ENCODE results near the gene IRF2BP1. TPM values are rescaled to one million over a fixed set of nuclear protein-coding genes. Genes with fewer than 3 reads are reported as not detected.

The IRF2BP1 gene
- total and polyA plus RNA-seq, 2 of the 13 experiments (the other 11 are each of a cell fraction or from before 2014, with no cell fraction given): 4.3 to 14.3 TPM

GRCh38 chr19:45883586-45883880 lies 2.4 kb downstream of the IRF2BP1 start:
- Histone ChIP-seq H3K4me3 (replicated peaks in 1 of 3; ENCODE audit: insufficient read depth in 1 of 3, low read depth in 2 of 3, low read length in 3 of 3) (peak overlapping the region in 2 of 3 experiments; percentile 24 to 40; a peak in 2 of 6 replicates), H3K4me1 (ENCODE audit: insufficient read depth, low read length) (peaks cover 59% of the 10 kb centered on the region), H3K4me2 (ENCODE audit: low read depth, low read length) (peak overlapping the region; percentile 84), H3K9ac (ENCODE audit: insufficient read depth, low read depth, low read length) (peak overlapping the region; percentile 46; the same call in 1 of the 2 replicates), H2AFZ (ENCODE audit: low read length) (no peak overlapping the region), H3K27ac (ENCODE audit: extremely low read length, insufficient read depth, low read length) (no peak overlapping the region), H3K9me3 (ENCODE audit: low read length) (no peaks in the 10 kb centered on the region), H3K27me3 (ENCODE audit: control insufficient read depth in 1 of 2, insufficient read depth in 2 of 2, low read length in 2 of 2) (no peaks in the 10 kb centered on the region), H4K20me1 (ENCODE audit: insufficient read depth, low read length) (no peaks in the 10 kb centered on the region), H3K36me3 (replicated peaks in 1 of 2; ENCODE audit: control insufficient read depth in 1 of 2, insufficient read depth in 2 of 2, low read length in 2 of 2) (no peaks in the 10 kb centered on the region), H3K79me2 (ENCODE audit: insufficient read depth, low read length) (peaks cover 15% of the 10 kb centered on the region)
- ChIA-PET CTCF (ENCODE audit: low intra/inter-chr PET ratio, low total read pairs) (interaction anchor here (1.2 to 5.3 kb wide), 7 partner anchors 10 to 133 kb away, joined by 4 to 263 read pairs (median 5); partner anchors contain the start of genes FOXA3, MYPOP and SYMPK), POLR2A (interaction anchor here (10.3 kb wide), 1 partner anchor 15 kb away, joined by 388 read pairs; the partner anchor contains the start of genes FOXA3 and SYMPK)
- DNase-seq (ENCODE audit: low spot score): no peak
- BruUV-seq (replicated peaks): no TSS peak
- 0 out of 2 replicates have a peak, but pooled peaks have one; percentile 7 for TF ChIP-seq RELA (CRISPR knock-in tag; IDR thresholded peaks at IDR 0.05)
- TF ChIP-seq, protein P1, sequence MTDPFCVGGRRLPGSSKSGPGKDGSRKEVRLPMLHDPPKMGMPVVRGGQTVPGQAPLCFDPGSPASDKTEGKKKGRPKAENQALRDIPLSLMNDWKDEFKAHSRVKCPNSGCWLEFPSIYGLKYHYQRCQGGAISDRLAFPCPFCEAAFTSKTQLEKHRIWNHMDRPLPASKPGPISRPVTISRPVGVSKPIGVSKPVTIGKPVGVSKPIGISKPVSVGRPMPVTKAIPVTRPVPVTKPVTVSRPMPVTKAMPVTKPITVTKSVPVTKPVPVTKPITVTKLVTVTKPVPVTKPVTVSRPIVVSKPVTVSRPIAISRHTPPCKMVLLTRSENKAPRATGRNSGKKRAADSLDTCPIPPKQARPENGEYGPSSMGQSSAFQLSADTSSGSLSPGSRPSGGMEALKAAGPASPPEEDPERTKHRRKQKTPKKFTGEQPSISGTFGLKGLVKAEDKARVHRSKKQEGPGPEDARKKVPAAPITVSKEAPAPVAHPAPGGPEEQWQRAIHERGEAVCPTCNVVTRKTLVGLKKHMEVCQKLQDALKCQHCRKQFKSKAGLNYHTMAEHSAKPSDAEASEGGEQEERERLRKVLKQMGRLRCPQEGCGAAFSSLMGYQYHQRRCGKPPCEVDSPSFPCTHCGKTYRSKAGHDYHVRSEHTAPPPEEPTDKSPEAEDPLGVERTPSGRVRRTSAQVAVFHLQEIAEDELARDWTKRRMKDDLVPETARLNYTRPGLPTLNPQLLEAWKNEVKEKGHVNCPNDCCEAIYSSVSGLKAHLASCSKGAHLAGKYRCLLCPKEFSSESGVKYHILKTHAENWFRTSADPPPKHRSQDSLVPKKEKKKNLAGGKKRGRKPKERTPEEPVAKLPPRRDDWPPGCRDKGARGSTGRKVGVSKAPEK (CRISPR knock-in tag; IDR thresholded peaks at IDR 0.05; ENCODE audit: borderline replicate concordance): 0 out of 2 replicates have a peak, but pooled peaks have one; percentile 6
- TF ChIP-seq ZNF615 (CRISPR knock-in tag; IDR thresholded peaks at IDR 0.05; ENCODE audit: borderline replicate concordance): 0 out of 2 replicates have a peak, but pooled peaks have one; percentile 2
- TF ChIP-seq BRF2 (CRISPR knock-in tag; IDR thresholded peaks at IDR 0.05): 0 out of 2 replicates have a peak, but pooled peaks have one; percentile 7
- TF ChIP-seq ZBTB2 (CRISPR knock-in tag; IDR thresholded peaks at IDR 0.05; ENCODE audit: low read depth): peak; percentile 12; the same call in 1 of the 2 replicates
- 0 out of 2 replicates have a peak, but pooled peaks have one; percentile 0 for TF ChIP-seq ZBTB20 (CRISPR knock-in tag; IDR thresholded peaks at IDR 0.05; ENCODE audit: borderline replicate concordance, low read depth)
- TF ChIP-seq FOXP4 (CRISPR knock-in tag; IDR thresholded peaks at IDR 0.05): no peak
- no peak for TF ChIP-seq ZNF737 (CRISPR knock-in tag; IDR thresholded peaks at IDR 0.05; ENCODE audit: borderline replicate concordance)
- no peak for ATAC-seq
- in situ Hi-C loops (cut with HindIII; ENCODE audit: extremely low pct_ligation_motif_present, low pct_unique_long_range_greater_than_20kb): no loop called here
- FAIRE-seq: no peak
- 19% methylated on average over 5 of the region's 5 CpGs for WGBS (ENCODE audit: low lambda C conversion rate)
- intact Hi-C loops (cut with micrococcal nuclease; ENCODE audit: unreplicated experiment): loop anchor here (1.0 kb wide), 2 partner anchors 20 to 66 kb away; partner anchors contain the start of gene SYMPK

Data from HepG2 (cell line).